CD8-positive, alpha-beta memory T cell (primary cell): ENCODE data around the gene FBLN1. TPM values are rescaled to one million over a fixed set of nuclear protein-coding genes. Genes with fewer than 3 reads are reported as not detected.

Source experiments
- CTCF ChIA-PET: fragments of 350-600 bp; sonication (Branson Sonifier 250); formaldehyde crosslinking; loops from one replicate; lab custom pipeline; 2021; ENCODE audit warnings: antibody characterized with exemption; lab: Charles Lee
- POLR2A ChIA-PET: fragments of 350-600 bp; sonication (Branson Sonifier 250); formaldehyde crosslinking; loops from one replicate; lab custom pipeline; 2021; ENCODE audit warnings: antibody characterized with exemption; lab: Charles Lee
- DNase-seq, 5 donors: peaks; one replicate each; pipeline versions ENCODE4 v3.0.0 to v3.0.0-alpha.2; 2020 to 2022; ENCODE audit warnings: mixed read lengths in 1 of 5
- H3K27ac ChIP-seq: one replicate; pipeline ENCODE4 v1.7.0; 2013; ENCODE audit warnings: low read depth, mild to moderate bottlenecking, low read length, moderate library complexity
- H3K27me3 ChIP-seq: 2 replicates; pipeline ENCODE4 v1.7.0; 2013; ENCODE audit warnings: low read length, mild to moderate bottlenecking; ENCODE audit not compliant: insufficient read depth, poor library complexity, severe bottlenecking
- H3K36me3 ChIP-seq: 2 replicates; pipeline ENCODE4 v1.7.0; 2013; ENCODE audit warnings: mild to moderate bottlenecking, low read length, moderate library complexity; ENCODE audit not compliant: insufficient read depth
- H3K4me1 ChIP-seq: 2 replicates; pipeline ENCODE4 v1.7.0; 2013; ENCODE audit warnings: mild to moderate bottlenecking, low read length, moderate library complexity; ENCODE audit not compliant: insufficient read depth
- H3K4me3 ChIP-seq: 2 replicates; pipeline ENCODE4 v1.7.0; 2013; ENCODE audit warnings: mild to moderate bottlenecking, low read length
- H3K9me3 ChIP-seq: 2 replicates; pipeline ENCODE4 v1.7.0; 2013; ENCODE audit warnings: mild to moderate bottlenecking, low read length
- H3K27ac Mint-ChIP-seq, 8 donors: one replicate each; pipeline ENCODE4 v1.8.0; 2020 to 2021; ENCODE audit warnings: mixed read lengths in 8 of 8, mild to moderate bottlenecking in 6 of 8, inconsistent platforms in 3 of 8, moderate library complexity in 3 of 8
- H3K27me3 Mint-ChIP-seq, 2 donors: one replicate each; pipeline ENCODE4 v1.8.0; 2020 to 2021; ENCODE audit warnings: mixed read lengths in 2 of 2, mild to moderate bottlenecking in 1 of 2, moderate library complexity in 1 of 2
- H3K36me3 Mint-ChIP-seq, 3 donors: one replicate each; pipeline ENCODE4 v1.8.0; 2020 to 2021; ENCODE audit warnings: mixed read lengths in 3 of 3, inconsistent platforms in 1 of 3, mild to moderate bottlenecking in 1 of 3
- H3K4me1 Mint-ChIP-seq, 3 donors: one replicate each; pipeline ENCODE4 v1.8.0; 2020 to 2021; ENCODE audit warnings: mixed read lengths in 3 of 3, inconsistent platforms in 1 of 3, mild to moderate bottlenecking in 1 of 3
- H3K4me3 Mint-ChIP-seq, 7 donors: one replicate each; pipeline ENCODE4 v1.8.0; 2020 to 2021; ENCODE audit warnings: mixed read lengths in 7 of 7, mild to moderate bottlenecking in 6 of 7, moderate library complexity in 4 of 7, inconsistent platforms in 2 of 7
- H3K9me3 Mint-ChIP-seq, 5 donors: one replicate each; pipeline ENCODE4 v1.8.0; 2020 to 2022; ENCODE audit warnings: mixed read lengths in 5 of 5, mild to moderate bottlenecking in 3 of 5, moderate library complexity in 2 of 5, inconsistent platforms in 1 of 5
- polyA plus RNA-seq: library from polyadenylated mRNA; unstranded; fragments of 300-500 nt; fragmentation: Illumina TruSeq; gene quantifications from one replicate; pipeline ENCODE4 v1.2.3, GENCODE V29; 2021
- total RNA-seq, 2 experiments: library from RNA; stranded (reverse); gene quantifications; one replicate each; pipeline ENCODE4 v1.2.3, GENCODE V29; 2021

The FBLN1 gene
- total and polyA plus RNA-seq, 3 experiments from 2014 or later, result not detected

DNA sequence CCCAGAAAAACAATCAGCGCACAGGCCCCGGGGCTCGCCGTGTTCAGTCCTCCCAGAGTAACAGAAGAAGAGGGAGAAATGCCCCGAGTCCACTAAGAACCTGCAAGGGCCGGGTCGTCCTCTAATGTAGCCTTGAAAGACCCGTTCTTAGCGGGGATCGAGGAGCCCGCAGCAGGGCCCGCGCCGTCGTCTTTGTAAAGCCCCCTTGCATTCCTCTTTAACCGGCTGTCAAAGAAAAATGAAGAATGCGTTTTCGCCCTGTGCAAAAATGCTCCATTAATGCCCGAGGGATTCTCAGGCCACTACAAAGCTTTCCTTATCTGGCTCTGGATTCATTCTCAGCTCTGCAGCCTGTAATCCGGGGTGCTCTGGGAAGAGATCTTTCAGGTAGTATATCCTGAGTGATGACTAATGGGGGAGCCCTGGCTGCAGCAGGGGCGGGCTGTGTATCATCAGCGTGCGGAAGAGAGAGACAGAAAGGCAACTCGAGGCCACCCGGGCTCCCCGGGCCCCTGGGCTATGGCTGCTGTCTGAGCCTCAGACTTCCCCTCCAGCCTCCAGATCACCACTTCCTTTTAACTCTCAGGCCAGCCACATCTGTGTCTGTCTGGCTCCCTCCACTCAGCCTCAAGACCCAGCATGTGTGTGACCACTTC lies 78.2 kb downstream of the FBLN1 start:
- no peak overlapping the region for H3K4me3 ChIP-seq
- Mint-ChIP-seq H3K9me3 (peaks cover 0 to 13% (median 10%) of the 10 kb centered on the region in 5 donors), H3K27me3 (peaks cover 7 to 10% of the 10 kb centered on the region in 2 donors), H3K27ac (peak overlapping the region in 1 of 8 donors; percentile 44), H3K4me1 (peaks cover 13 to 19% (median 14%) of the 10 kb centered on the region in 3 donors), H3K36me3 (peaks cover 0 to 6% (median 0%) of the 10 kb centered on the region in 3 donors), H3K4me3 (no peak overlapping the region)
- CTCF ChIA-PET, result no interaction called here
- H3K27ac ChIP-seq, result no peak overlapping the region
- peaks cover 3% of the 10 kb centered on the region for H3K27me3 ChIP-seq
- no peak for DNase-seq
- H3K36me3 ChIP-seq, result no peaks in the 10 kb centered on the region
- POLR2A ChIA-PET, result no interaction called here
- no peaks in the 10 kb centered on the region for H3K9me3 ChIP-seq
- H3K4me1 ChIP-seq, result peaks cover 12% of the 10 kb centered on the region

DNA sequence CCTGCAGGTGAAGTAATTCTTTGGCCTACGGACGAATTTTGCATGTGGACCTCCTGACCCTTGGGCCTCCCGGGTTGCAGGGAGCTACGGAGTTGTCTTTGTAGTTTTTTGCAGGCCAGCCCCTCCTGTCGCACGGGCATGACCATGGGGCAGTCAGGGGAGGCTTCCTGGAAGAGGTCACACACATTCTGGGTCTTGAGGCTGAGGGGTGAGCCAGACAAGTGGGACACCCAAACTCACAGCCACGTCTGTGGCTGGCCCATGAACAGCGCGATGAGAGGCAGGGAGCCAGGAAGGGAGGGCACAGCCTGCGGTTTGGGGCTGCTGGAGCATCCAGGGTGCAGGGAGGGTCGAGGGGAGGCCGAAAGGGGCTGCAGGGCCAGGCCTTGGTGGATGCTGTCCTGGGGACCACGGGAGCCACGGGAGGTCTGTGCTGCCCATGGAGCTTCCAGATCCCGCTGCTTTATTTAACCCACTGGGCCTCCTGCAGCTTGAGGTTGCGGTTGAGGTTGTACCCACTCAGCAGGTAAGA lies 78.9 kb downstream of the FBLN1 start:
- Histone ChIP-seq H3K36me3 (no peaks in the 10 kb centered on the region), H3K27me3 (peaks cover 3% of the 10 kb centered on the region), H3K9me3 (no peaks in the 10 kb centered on the region), H3K27ac (no peak overlapping the region), H3K4me3 (no peak overlapping the region), H3K4me1 (peaks cover 12% of the 10 kb centered on the region)
- Mint-ChIP-seq H3K36me3 (peaks cover 0 to 6% (median 0%) of the 10 kb centered on the region in 3 donors), H3K4me1 (peaks cover 13 to 19% (median 14%) of the 10 kb centered on the region in 3 donors), H3K9me3 (peaks cover 0 to 13% (median 10%) of the 10 kb centered on the region in 5 donors), H3K4me3 (no peak overlapping the region), H3K27ac (no peak overlapping the region), H3K27me3 (peaks cover 7% of the 10 kb centered on the region in 2 donors)
- CTCF ChIA-PET, result no interaction called here
- no peak for DNase-seq
- POLR2A ChIA-PET, result no interaction called here

DNA sequence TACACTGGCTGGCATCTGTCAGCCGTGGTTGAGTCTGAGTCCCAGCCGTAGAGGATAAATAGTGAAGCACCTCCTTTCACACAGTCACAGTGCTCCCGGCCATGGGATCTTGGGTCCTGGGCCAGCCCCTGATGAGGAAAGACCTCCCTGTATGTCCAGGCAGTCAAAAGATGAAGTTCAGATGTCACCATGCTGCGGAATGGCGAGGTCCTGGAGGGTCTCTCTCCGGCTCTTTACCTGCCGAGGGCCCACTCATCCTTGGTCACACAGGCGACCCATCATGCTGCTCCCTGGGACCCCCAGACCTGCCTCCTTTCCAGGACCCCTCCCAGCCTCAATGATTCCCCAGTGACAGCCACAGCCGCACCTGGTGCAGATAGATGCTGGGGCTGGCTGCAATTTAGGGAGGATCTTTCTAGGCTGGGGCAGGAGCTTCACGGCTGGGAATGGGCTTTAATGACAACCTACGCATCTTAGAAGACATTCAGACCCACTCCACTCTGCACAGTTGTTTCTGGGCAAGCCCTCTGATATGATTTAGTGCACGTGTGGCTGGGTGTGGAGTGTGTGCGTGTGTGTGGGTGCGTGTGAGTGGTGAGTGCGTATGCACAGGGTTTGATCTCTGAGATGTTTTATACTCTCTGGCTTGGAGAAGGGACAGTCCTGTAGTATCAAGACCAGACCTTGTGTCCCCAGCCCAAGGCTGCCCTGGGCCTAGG lies 79.7 kb downstream of the FBLN1 start:
- peak overlapping the region in 1 of 7 donors; percentile 21 for H3K4me3 Mint-ChIP-seq
- no peak for DNase-seq
- H3K27me3 Mint-ChIP-seq, result peaks cover 3 to 6% of the 10 kb centered on the region in 2 donors
- peaks cover 13 to 19% (median 14%) of the 10 kb centered on the region in 3 donors for H3K4me1 Mint-ChIP-seq
- peak overlapping the region in 3 of 8 donors; percentile 50 to 93 (median 72) for H3K27ac Mint-ChIP-seq
- no peaks in the 10 kb centered on the region for H3K36me3 ChIP-seq
- H3K9me3 Mint-ChIP-seq, result peaks cover 0 to 13% (median 10%) of the 10 kb centered on the region in 5 donors
- peaks cover 0 to 6% (median 0%) of the 10 kb centered on the region in 3 donors for H3K36me3 Mint-ChIP-seq
- ChIA-PET POLR2A (no interaction called here), CTCF (no interaction called here)
- H3K9me3 ChIP-seq, result no peaks in the 10 kb centered on the region
- peaks cover 12% of the 10 kb centered on the region for H3K4me1 ChIP-seq
- H3K4me3 ChIP-seq, result no peak overlapping the region
- H3K27ac ChIP-seq, result no peak overlapping the region
- peaks cover 3% of the 10 kb centered on the region for H3K27me3 ChIP-seq

DNA sequence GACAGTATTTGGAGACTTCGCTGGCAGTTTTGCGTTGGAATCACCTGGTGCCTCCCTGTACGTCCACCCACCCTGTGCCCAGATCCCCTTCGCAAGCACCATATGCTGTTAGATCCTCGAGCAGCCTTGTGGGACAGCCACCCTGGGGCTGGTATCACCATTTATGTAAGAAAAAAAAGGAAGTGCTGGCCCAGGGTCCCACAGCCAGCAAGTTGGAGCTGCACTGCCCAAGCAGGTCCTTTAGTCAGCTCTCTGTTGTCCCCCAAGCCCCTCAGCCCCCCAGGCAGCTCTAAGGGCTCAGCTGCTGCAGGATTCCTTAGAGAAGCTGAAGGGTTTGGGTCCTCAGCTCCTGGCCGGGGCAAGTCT lies 80.3 kb downstream of the FBLN1 start:
- DNase-seq, result no peak
- Mint-ChIP-seq H3K27me3 (peaks cover 2 to 6% of the 10 kb centered on the region in 2 donors), H3K4me3 (peak overlapping the region in 3 of 7 donors; percentile 3 to 38 (median 21)), H3K36me3 (peaks cover 0 to 6% (median 0%) of the 10 kb centered on the region in 3 donors), H3K27ac (peak overlapping the region in 7 of 8 donors; percentile 41 to 95 (median 76)), H3K4me1 (peaks cover 13 to 14% (median 14%) of the 10 kb centered on the region in 3 donors), H3K9me3 (peaks cover 0 to 13% (median 10%) of the 10 kb centered on the region in 5 donors)
- ChIA-PET CTCF (no interaction called here), POLR2A (no interaction called here)
- Histone ChIP-seq H3K27me3 (peaks cover under 1% of the 10 kb centered on the region), H3K9me3 (no peaks in the 10 kb centered on the region), H3K4me1 (peaks cover 12% of the 10 kb centered on the region), H3K36me3 (no peaks in the 10 kb centered on the region), H3K4me3 (no peak overlapping the region), H3K27ac (no peak overlapping the region)

DNA sequence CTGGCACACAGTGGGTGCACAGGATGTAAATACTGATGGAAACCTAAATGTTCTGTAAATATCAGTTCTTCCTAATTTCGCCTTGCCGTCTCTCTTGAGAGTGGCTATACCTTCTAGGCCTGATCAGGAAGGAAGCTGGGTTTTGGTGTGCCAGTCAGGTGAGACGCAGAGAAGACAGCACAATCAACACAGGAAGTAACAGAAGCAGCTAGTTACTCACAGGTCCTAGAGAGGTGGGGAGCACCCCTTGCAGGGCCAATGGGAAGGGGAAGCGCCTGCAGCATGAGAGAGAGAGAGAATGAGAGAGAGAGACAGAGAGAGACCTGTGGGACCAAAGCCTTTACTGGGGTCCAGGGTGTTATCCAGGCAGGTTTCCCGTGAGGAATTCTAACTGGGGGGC lies 80.8 kb downstream of the FBLN1 start:
- Mint-ChIP-seq H3K27ac (peak overlapping the region; percentile 45 to 95 (median 82)), H3K27me3 (peaks cover 0 to 8% of the 10 kb centered on the region in 2 donors), H3K4me1 (peaks cover 13 to 14% (median 14%) of the 10 kb centered on the region in 3 donors), H3K4me3 (peak overlapping the region in 3 of 7 donors; percentile 0 to 14 (median 3)), H3K36me3 (peaks cover 0 to 6% (median 0%) of the 10 kb centered on the region in 3 donors), H3K9me3 (peaks cover 0 to 13% (median 10%) of the 10 kb centered on the region in 5 donors)
- H3K27ac ChIP-seq, result no peak overlapping the region
- peaks cover 12% of the 10 kb centered on the region for H3K4me1 ChIP-seq
- ChIA-PET CTCF (no interaction called here), POLR2A (no interaction called here)
- no peak overlapping the region for H3K4me3 ChIP-seq
- no peaks in the 10 kb centered on the region for H3K36me3 ChIP-seq
- peak in 1 of 5 donors; percentile 15 for DNase-seq
- no peaks in the 10 kb centered on the region for H3K9me3 ChIP-seq
- H3K27me3 ChIP-seq, result no peaks in the 10 kb centered on the region

DNA sequence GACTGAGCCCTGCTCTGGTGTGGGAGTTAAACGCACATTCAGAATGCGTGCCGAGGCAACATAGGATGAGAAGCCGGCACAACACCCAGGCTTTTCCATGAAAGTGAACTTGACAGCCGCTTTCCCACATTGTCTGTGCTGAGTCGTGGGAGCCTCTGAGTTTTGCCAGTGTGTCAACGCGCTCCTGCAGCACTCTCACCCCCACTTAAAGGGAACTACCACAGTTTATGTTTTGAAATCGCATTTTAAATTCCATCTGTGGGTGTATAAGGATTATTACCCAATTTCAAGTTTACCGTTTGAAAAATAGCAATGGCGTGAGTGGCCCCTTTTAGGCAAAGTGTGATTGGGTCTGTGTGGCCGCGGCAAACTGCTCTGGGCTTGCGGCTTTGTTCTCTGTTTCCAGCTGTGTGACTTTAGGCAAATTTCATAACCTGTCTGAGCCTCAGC lies 81.5 kb downstream of the FBLN1 start:
- CTCF ChIA-PET, result no interaction called here
- peaks cover 12% of the 10 kb centered on the region for H3K4me1 ChIP-seq
- Mint-ChIP-seq H3K9me3 (peaks cover 0 to 13% (median 10%) of the 10 kb centered on the region in 5 donors), H3K27ac (peak overlapping the region in 3 of 8 donors; percentile 69 to 95 (median 76)), H3K4me3 (peak overlapping the region in 1 of 7 donors; percentile 24), H3K4me1 (peaks cover 13 to 14% (median 14%) of the 10 kb centered on the region in 3 donors), H3K36me3 (peaks cover 0 to 6% (median 0%) of the 10 kb centered on the region in 3 donors), H3K27me3 (peaks cover 0 to 8% of the 10 kb centered on the region in 2 donors)
- no peaks in the 10 kb centered on the region for H3K27me3 ChIP-seq
- POLR2A ChIA-PET, result no interaction called here
- H3K27ac ChIP-seq, result no peak overlapping the region
- H3K36me3 ChIP-seq, result no peaks in the 10 kb centered on the region
- no peaks in the 10 kb centered on the region for H3K9me3 ChIP-seq
- DNase-seq, result no peak
- H3K4me3 ChIP-seq, result no peak overlapping the region

DNA sequence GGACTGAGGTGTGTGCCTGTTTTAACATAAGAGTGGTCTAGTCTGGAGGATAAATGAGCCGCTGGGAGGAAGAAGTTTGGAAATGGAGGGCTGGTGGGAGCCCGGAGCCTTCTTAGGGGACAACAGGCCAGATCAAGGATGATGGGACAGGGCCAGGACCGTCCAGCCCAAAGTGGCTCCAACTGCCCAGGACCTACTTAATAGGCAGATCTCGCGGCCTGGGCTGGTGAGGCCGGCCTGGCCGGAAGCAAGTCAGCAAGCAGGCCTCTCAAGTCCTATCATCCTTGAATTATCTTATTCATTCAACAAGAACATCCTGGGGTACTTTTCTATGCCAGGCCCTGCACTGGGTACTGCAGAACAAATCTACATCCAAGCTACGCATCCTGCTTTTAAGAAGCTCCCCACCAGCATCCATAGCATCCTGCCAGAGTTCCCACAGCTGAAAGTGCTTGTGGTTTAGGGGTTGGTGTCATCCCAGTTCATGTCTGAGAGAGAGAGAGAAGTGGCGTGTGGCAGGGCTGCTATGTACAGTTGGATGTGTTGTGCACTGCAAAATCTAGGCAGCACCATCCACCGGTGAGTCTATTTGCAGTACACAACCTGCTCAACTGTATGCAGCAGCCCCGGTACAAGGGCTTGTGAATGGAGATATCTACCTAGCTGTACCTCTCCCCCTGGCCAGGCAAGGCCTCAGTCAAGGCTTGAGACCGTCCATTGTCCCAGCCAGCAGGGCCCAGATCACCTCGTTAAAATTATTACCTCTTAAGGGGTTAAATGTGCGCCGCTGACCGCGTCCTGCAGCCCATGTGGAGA lies 82.1 kb downstream of the FBLN1 start:
- Histone ChIP-seq H3K4me3 (no peak overlapping the region), H3K27me3 (no peaks in the 10 kb centered on the region), H3K27ac (no peak overlapping the region), H3K36me3 (no peaks in the 10 kb centered on the region), H3K9me3 (no peaks in the 10 kb centered on the region), H3K4me1 (peaks cover 12% of the 10 kb centered on the region)
- Mint-ChIP-seq H3K27me3 (peaks cover 0 to 8% of the 10 kb centered on the region in 2 donors), H3K4me3 (no peak overlapping the region), H3K9me3 (peaks cover 0 to 13% (median 10%) of the 10 kb centered on the region in 5 donors), H3K4me1 (peaks cover 13 to 14% (median 14%) of the 10 kb centered on the region in 3 donors), H3K36me3 (peaks cover 0 to 6% (median 0%) of the 10 kb centered on the region in 3 donors), H3K27ac (peak overlapping the region in 1 of 8 donors; percentile 85)
- no peak for DNase-seq
- CTCF ChIA-PET, result no interaction called here
- POLR2A ChIA-PET, result no interaction called here
